Smooth muscle cell (in vitro differentiated cells): Measurements from ENCODE around the gene WIZ. TPM values are rescaled to one million over a fixed set of nuclear protein-coding genes. Genes with fewer than 3 reads are reported as not detected.

Experiments
- DNase-seq: peaks from one replicate; lab custom pipeline; 2025; ENCODE audit not compliant: unreplicated experiment; lab: John Stamatoyannopoulos, UW
- H2AFZ ChIP-seq: fragments of 200-600 bp; sonication (generic); 2 replicates; pipeline ENCODE4 v1.6.0; 2016; ENCODE audit warnings: antibody characterized with exemption, low read depth, mild to moderate bottlenecking
- H3F3A ChIP-seq: fragments of 200-600 bp; sonication (generic); 2 replicates; pipeline ENCODE4 v1.6.0; 2017; ENCODE audit warnings: antibody characterized with exemption, low read depth
- H3K27ac ChIP-seq: fragments of 200-600 bp; sonication (generic); 2 replicates; pipeline ENCODE4 v1.5.1; 2016; ENCODE audit warnings: low read depth, mild to moderate bottlenecking
- H3K27me3 ChIP-seq: fragments of 200-600 bp; sonication (generic); 2 replicates; pipeline ENCODE4 v1.6.1; 2016; ENCODE audit warnings: low read depth, mild to moderate bottlenecking
- H3K36me3 ChIP-seq: fragments of 200-600 bp; sonication (generic); 2 replicates; pipeline ENCODE4 v1.5.1; 2016; ENCODE audit warnings: low read depth
- H3K4me1 ChIP-seq: fragments of 200-600 bp; sonication (generic); 2 replicates; pipeline ENCODE4 v1.5.1; 2016; ENCODE audit warnings: low read depth
- H3K4me2 ChIP-seq: fragments of 200-600 bp; sonication (generic); 2 replicates; pipeline ENCODE4 v1.6.0; 2016; ENCODE audit warnings: mild to moderate bottlenecking
- H3K4me3 ChIP-seq: fragments of 200-600 bp; sonication (generic); 2 replicates; pipeline ENCODE4 v1.5.1; 2016; ENCODE audit warnings: mild to moderate bottlenecking
- H3K79me2 ChIP-seq: fragments of 200-600 bp; sonication (generic); 2 replicates; pipeline ENCODE4 v1.6.0; 2016; ENCODE audit warnings: low read depth, mild to moderate bottlenecking
- H3K9ac ChIP-seq: fragments of 200-600 bp; sonication (generic); 2 replicates; pipeline ENCODE4 v1.6.0; 2016; ENCODE audit warnings: low read depth
- H3K9me3 ChIP-seq: fragments of 200-600 bp; sonication (generic); replicated peaks from 2 replicates; pipeline ENCODE4 v1.5.1; 2016; ENCODE audit warnings: low read depth
- H4K20me1 ChIP-seq: fragments of 200-600 bp; sonication (generic); 2 replicates; pipeline ENCODE4 v1.6.0; 2016; ENCODE audit warnings: low read depth
- WGBS: methylation state at CpG from one replicate; pipeline ENCODE4 v1.1.7; 2016; ENCODE audit warnings: low lambda C conversion rate; 5-methylcytosine and 5-hydroxymethylcytosine counted together
- polyA plus RNA-seq: library from polyadenylated mRNA; unstranded; fragments of >200 nt; fragmentation: Nextera tagmentation; extraction: Ambion mirVana; gene quantifications from 2 replicates; pipeline ENCODE4 v1.2.1, GENCODE V29; 2016
- total RNA-seq: library from RNA; depleted of rRNA; stranded (reverse); fragments of >200 nt; gene quantifications from 2 replicates; pipeline ENCODE4 v1.2.3, GENCODE V29; 2014
- TF ChIP-seq, protein P1 (sequence below): fragments of 200-600 bp; sonication (generic); IDR thresholded peaks from 2 replicates; pipeline ENCODE4 v1.5.1; 2017; ENCODE audit warnings: borderline replicate concordance, mild to moderate bottlenecking, antibody characterized with exemption; ENCODE audit not compliant: insufficient read depth, poor library complexity, severe bottlenecking

WIZ gene
- total and polyA plus RNA-seq, 2 experiments from 2014 or later = 23.1 to 40.5 TPM

DNA sequence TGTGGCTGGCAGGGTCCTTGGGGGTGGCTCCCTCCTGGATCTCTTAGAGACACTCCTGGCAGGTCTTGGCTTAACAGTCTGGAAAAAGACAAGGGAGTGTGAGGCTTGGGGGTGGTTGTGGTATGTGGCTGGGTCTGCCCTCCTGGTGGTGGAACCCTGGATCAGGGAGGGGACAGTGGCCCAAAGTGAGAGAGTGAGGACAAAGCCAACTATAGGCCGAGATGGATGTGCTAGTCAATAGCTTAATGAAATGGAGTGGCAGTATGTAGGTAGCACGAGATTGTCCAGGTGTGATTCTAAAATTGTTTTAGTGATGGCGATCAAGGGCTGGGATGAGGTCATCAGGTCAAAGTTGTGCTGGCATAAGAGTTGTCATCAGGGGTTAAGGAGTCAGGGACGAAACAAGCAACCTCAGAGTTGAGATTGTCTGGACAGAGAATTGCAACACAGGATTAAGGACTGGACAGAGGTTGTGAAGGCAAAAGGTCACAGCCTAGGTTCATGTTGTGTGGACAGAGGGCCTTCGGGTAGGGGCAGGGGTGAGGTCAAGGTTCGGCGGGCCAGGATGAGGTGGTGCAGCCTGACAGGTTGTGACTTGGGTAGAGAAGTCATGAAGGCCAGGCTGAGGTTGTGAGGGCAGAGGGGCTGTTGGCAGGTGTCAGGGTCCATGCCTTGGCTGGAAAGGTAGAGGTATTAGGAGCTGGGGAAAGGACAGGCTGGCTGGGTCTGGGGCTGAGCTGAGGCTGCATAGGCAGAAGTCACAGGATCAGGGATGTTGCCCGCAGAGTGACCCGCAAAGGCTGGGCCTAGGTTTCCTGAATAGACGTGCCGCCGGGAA, 19.1 kb upstream of the WIZ start:
- H2AFZ ChIP-seq = no peak overlapping the region
- no peak overlapping the region for H3K27ac ChIP-seq
- H3F3A ChIP-seq = no peaks in the 10 kb centered on the region
- no peak for DNase-seq
- TF ChIP-seq, protein P1, sequence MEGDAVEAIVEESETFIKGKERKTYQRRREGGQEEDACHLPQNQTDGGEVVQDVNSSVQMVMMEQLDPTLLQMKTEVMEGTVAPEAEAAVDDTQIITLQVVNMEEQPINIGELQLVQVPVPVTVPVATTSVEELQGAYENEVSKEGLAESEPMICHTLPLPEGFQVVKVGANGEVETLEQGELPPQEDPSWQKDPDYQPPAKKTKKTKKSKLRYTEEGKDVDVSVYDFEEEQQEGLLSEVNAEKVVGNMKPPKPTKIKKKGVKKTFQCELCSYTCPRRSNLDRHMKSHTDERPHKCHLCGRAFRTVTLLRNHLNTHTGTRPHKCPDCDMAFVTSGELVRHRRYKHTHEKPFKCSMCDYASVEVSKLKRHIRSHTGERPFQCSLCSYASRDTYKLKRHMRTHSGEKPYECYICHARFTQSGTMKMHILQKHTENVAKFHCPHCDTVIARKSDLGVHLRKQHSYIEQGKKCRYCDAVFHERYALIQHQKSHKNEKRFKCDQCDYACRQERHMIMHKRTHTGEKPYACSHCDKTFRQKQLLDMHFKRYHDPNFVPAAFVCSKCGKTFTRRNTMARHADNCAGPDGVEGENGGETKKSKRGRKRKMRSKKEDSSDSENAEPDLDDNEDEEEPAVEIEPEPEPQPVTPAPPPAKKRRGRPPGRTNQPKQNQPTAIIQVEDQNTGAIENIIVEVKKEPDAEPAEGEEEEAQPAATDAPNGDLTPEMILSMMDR = no peak
- no peak overlapping the region for H3K9ac ChIP-seq
- no peaks in the 10 kb centered on the region for H4K20me1 ChIP-seq
- no peaks in the 10 kb centered on the region for H3K79me2 ChIP-seq
- peaks cover 31% of the 10 kb centered on the region for H3K27me3 ChIP-seq
- no peaks in the 10 kb centered on the region for H3K4me1 ChIP-seq
- WGBS = 68% methylated on average over 12 of the region's 12 CpGs
- H3K4me2 ChIP-seq = no peak overlapping the region
- H3K9me3 ChIP-seq = no peaks in the 10 kb centered on the region
- H3K4me3 ChIP-seq = no peak overlapping the region
- H3K36me3 ChIP-seq = no peaks in the 10 kb centered on the region

DNA sequence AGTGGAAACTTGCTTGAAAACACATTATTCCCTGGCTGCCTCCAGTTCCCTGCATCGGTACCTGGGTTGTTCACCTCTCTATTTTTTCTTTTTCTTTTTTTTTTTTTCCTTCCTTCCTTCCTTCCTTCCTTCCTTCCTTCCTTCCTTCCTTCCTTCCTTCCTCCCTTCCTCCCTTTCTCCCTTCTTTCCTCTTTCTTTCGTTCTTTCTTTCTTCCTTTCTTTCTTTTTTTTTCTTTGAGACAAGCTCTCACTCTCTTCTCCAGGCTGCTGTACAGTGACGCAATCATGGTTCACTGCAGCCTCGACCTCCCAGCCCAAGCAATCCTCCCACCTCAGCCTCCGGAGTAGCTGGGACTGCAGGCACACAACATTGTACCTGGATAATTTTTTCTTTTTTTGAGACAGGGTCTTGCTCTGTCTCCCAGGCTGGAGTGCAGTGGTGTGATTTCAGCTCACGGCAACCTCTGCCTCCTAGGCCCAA, 18.0 kb upstream of the WIZ start:
- WGBS = 75% methylated on average over 6 of the region's 6 CpGs
- TF ChIP-seq, protein P1 = no peak

DNA sequence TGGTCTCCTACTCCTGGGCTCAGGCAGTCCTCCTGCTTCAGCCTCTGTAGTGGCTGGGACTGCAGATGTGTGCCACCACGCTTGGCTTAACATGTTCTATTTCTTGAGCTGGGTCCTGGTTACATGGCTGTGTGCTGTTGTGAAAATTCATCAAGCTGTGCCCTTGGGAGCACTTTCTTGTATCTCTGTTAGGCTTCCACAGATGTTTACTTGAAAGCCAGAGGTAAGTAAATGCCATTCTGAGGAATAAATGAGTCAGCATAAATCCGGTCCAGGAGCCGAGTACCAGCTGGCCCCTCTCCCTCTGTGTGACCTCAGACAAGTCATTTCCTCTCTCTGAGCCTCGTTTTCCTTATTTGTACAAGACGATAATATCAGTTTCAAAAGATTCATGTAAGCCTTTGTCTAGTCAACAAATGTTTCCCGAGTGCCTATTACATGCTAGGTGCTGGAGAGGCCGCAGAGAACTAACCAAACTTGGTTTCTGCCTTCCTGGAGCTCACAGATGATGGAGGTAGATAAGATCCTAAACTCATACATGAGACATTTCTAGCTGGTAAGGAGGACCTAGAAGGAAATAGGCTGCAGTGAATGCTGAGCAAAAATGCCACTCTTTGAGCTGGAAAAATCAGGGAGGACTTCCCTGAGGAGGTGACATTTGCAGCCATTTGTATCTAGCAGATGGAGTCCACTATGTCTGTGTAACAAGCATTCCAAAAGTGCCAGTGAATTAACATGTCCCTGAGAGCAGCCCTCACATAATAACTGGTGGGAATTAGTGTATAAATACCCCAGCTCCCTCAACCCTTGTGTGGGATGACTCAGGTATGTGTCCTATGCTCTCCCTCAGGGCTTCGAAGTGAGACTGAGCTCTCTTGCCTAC, 17.3 kb upstream of the WIZ start:
- no peaks in the 10 kb centered on the region for H3K9me3 ChIP-seq
- H3K4me1 ChIP-seq = no peaks in the 10 kb centered on the region
- no peaks in the 10 kb centered on the region for H3K36me3 ChIP-seq
- 57% methylated on average over 8 of the region's 8 CpGs for WGBS
- H3K4me2 ChIP-seq = no peak overlapping the region
- no peaks in the 10 kb centered on the region for H4K20me1 ChIP-seq
- H3F3A ChIP-seq = no peaks in the 10 kb centered on the region
- no peak overlapping the region for H2AFZ ChIP-seq
- H3K27ac ChIP-seq = no peak overlapping the region
- H3K79me2 ChIP-seq = no peaks in the 10 kb centered on the region
- H3K27me3 ChIP-seq = peaks cover 39% of the 10 kb centered on the region
- TF ChIP-seq, protein P1 = no peak
- DNase-seq = no peak
- H3K4me3 ChIP-seq = no peak overlapping the region
- H3K9ac ChIP-seq = no peak overlapping the region

More for the DNA sequence above, 18.0 kb upstream of the WIZ start:
- Histone ChIP-seq H3K4me1 (no peaks in the 10 kb centered on the region), H3K9me3 (no peaks in the 10 kb centered on the region), H3K79me2 (no peaks in the 10 kb centered on the region), H3K27me3 (peaks cover 38% of the 10 kb centered on the region), H2AFZ (no peak overlapping the region), H3K9ac (no peak overlapping the region), H3K27ac (no peak overlapping the region), H3F3A (no peaks in the 10 kb centered on the region), H4K20me1 (no peaks in the 10 kb centered on the region), H3K36me3 (no peaks in the 10 kb centered on the region), H3K4me2 (no peak overlapping the region), H3K4me3 (no peak overlapping the region)
- DNase-seq = no peak
